Ishikawa (cell line): Measurements from ENCODE around the gene SALL4.

Source experiments
- CEBPB ChIP-seq: IDR thresholded peaks from 2 replicates; pipeline ENCODE4 v1.6.1; 2012
- CREB1 ChIP-seq: IDR thresholded peaks from 2 replicates; pipeline ENCODE4 v1.6.1; 2012; ENCODE audit warnings: low read depth
- EGR1 ChIP-seq: IDR thresholded peaks from 2 replicates; pipeline ENCODE4 v1.6.1; 2012
- EP300 ChIP-seq: IDR thresholded peaks from 2 replicates; pipeline ENCODE4 v1.6.1; 2012; ENCODE audit warnings: borderline replicate concordance
- FOXM1 ChIP-seq: IDR thresholded peaks from 2 replicates; pipeline ENCODE4 v1.6.1; 2012; ENCODE audit warnings: low read depth, borderline replicate concordance
- MAX ChIP-seq: IDR thresholded peaks from 2 replicates; pipeline ENCODE4 v1.6.1; 2012
- NFIC ChIP-seq: IDR thresholded peaks from 2 replicates; pipeline ENCODE4 v1.6.1; 2012
- RAD21 ChIP-seq: IDR thresholded peaks from 2 replicates; pipeline ENCODE4 v1.6.1; 2012; ENCODE audit warnings: low read depth
- REST ChIP-seq: IDR thresholded peaks from 2 replicates; pipeline ENCODE4 v1.6.1; 2012; ENCODE audit warnings: low read depth, mild to moderate bottlenecking
- TAF1 ChIP-seq: IDR thresholded peaks from 2 replicates; pipeline ENCODE4 v1.6.1; 2012; ENCODE audit warnings: low read depth, mild to moderate bottlenecking
- TCF12 ChIP-seq: IDR thresholded peaks from 2 replicates; pipeline ENCODE4 v1.6.1; 2012; ENCODE audit warnings: low read depth
- TEAD4 ChIP-seq: IDR thresholded peaks from 2 replicates; pipeline ENCODE4 v1.6.1; 2012
- USF1 ChIP-seq: IDR thresholded peaks from 2 replicates; pipeline ENCODE4 v1.6.1; 2012
- YY1 ChIP-seq: IDR thresholded peaks from 2 replicates; pipeline ENCODE4 v1.6.1; 2012; ENCODE audit warnings: low read depth
- ZBTB7A ChIP-seq: IDR thresholded peaks from 2 replicates; pipeline ENCODE4 v1.6.1; 2012; ENCODE audit warnings: low read depth

Gene SALL4

GRCh38 chr20:51802170-51802751 is at the start of gene SALL4:
TSS of gene SALL4 (minus strand) at chr20:51802521. CDS start at chr20:51802408, 113 bp downstream.
- no peak for TF ChIP-seq TAF1
- TF ChIP-seq EP300, result no peak
- no peak for TF ChIP-seq YY1

- no peak for TF ChIP-seq CEBPB
- no peak for TF ChIP-seq TAF1
- no peak for TF ChIP-seq RAD21
- TF ChIP-seq NFIC, result no peak
- no peak for TF ChIP-seq CREB1
- TF ChIP-seq USF1, result no peak
- no peak for TF ChIP-seq EGR1
- no peak for TF ChIP-seq YY1
- TF ChIP-seq TCF12, result no peak
- TF ChIP-seq EP300, result no peak
- TF ChIP-seq FOXM1, result no peak
- TF ChIP-seq MAX, result no peak
- TF ChIP-seq TEAD4, result no peak
- TF ChIP-seq REST, result no peak
- no peak for TF ChIP-seq ZBTB7A
Observed at GRCh38 chr20:51848346-51848745, 46.0 kb upstream of the SALL4 start.

- TF ChIP-seq EP300, result no peak
- no peak for TF ChIP-seq NFIC
- TF ChIP-seq TCF12, result no peak
- no peak for TF ChIP-seq CEBPB
- no peak for TF ChIP-seq TEAD4
Observed at GRCh38 chr20:51840865-51841264, 38.5 kb upstream of the SALL4 start.

- no peak for TF ChIP-seq USF1
- no peak for TF ChIP-seq CREB1
- TF ChIP-seq ZBTB7A, result no peak
- no peak for TF ChIP-seq RAD21
- no peak for TF ChIP-seq MAX
- TF ChIP-seq CEBPB, result no peak
- TF ChIP-seq NFIC, result no peak
- no peak for TF ChIP-seq TCF12
- no peak for TF ChIP-seq TEAD4
- no peak for TF ChIP-seq EGR1
- no peak for TF ChIP-seq YY1
- no peak for TF ChIP-seq REST
- TF ChIP-seq FOXM1, result no peak
- TF ChIP-seq EP300, result no peak
- no peak for TF ChIP-seq TAF1
Observed at GRCh38 chr20:51837876-51838420, 35.6 kb upstream of the SALL4 start.

- TF ChIP-seq REST, result no peak
- TF ChIP-seq EGR1, result no peak
- TF ChIP-seq TEAD4, result no peak
- TF ChIP-seq USF1, result no peak
- no peak for TF ChIP-seq YY1
- no peak for TF ChIP-seq MAX
- no peak for TF ChIP-seq TAF1
- no peak for TF ChIP-seq NFIC
- no peak for TF ChIP-seq TCF12
- TF ChIP-seq RAD21, result no peak
- TF ChIP-seq CEBPB, result no peak
Observed at GRCh38 chr20:51837436-51837835, 35.1 kb upstream of the SALL4 start.
